ENCODE results near the gene CRYZL1.
"Not testable (repeated sequence)": the region's sequence is repeated elsewhere in the genome, so short reads cannot be mapped to it uniquely, and the experiment has no call there.

CRYZL1 gene

GRCh38 chr21:33619726-33620125, 21.8 kb downstream of the CRYZL1 start:
- no peak for DNase-seq

GRCh38 chr21:33618407-33618806, 23.1 kb downstream of the CRYZL1 start:
- DNase-seq = no peak

- DNase-seq = not testable (repeated sequence)
Observed at GRCh38 chr21:33617565-33617964, 24.0 kb downstream of the CRYZL1 start.

DNA sequence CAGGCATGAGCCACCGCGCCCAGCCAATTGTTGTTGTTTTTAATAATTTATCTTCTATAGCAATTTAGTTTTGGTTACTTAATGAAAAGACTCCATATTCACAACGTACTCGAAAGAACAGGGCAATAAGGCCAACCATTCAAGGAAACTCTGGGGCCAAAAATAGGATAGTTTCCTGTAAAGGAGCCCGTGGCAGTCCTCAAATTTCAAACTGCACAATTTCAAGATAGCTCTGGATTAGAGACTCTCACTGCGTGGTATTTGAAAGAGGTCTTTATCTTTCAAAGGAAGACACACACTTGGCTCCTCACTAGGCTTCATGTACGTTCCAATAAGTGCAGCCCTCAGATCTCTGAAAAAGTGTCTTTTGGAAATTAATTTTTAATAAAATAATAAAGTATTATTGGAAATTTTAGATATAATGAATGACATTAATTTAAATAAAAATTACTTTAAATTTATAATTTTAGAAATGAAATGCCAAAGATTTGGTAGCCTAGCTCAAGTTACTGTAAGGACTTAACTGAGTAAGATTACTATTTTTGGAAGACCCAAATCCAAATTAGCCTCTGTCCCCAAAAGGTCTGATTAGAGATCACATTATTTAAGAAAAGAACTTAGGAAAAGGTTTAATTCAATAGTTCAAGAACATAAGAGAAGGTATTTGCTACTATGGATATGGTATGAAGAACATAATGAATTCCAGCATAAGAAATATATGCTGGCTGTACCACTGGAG, 30.4 kb downstream of the CRYZL1 start:
- DNase-seq = no peak

- no peak for DNase-seq
Observed at GRCh38 chr21:33608559-33608958, 33.0 kb downstream of the CRYZL1 start.

DNA sequence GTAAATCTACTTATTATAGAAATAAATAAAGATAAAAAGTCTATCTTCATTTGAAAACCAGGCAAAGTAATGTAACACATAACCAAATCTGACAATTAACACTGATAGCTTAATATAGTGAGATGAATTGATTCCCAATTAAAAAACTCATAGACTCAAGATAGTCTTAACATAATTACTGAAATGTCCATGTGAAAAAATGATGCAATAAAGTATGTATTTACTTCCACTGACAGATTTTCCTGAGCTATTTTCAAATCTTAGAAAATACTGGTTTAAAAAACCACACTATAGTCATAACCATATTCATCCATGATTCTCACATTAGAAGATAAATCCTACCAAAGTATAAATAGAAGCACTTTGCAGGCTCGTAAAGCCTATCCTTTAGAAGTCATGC, 43.5 kb downstream of the CRYZL1 start:
- DNase-seq = no peak

DNA sequence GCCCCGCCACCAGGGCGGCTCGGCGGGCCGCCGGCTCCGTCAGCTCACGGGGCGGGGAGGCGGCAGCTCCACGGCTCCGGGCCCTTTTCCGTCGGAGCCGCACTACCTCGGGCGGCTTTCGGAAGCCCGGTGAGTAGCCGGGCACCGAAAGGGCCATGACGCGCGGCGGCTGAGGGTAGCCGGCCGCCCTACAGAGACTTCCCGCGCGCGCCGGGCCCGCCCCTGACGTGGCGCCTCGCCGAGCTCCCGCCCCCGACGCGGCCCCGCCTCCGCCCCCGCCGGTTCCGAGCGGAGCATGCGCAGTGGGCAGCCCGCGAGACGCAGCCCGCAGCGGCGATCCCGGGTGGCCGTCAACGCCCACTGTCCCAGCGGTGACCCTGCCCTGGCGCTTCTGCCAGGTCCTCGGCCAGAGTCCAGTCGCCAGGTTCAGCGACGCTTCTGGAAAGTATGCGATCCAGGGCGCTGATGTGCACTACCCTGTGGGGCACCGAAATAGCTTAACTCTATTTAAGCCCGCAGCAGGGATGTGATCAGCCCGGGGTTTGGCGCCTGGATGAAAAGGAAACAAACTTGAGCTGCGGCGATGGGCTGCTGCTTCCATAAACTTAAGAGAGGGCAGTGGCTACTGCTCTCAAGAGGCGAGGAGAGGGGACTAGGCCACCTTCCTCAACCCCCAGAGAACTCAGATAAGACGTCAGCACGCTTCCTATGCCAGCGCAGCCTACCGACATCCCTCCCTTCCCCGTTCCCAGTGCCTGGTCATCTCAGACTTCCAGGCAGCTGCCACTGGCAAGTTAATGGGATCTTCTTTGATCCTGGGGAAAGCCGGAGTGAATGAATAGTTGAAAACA, 52.8 kb downstream of the CRYZL1 start, which contains the start of gene DONSON:
DONSON (minus strand) TSS at position 200 of the 851 bp plus-strand sequence; CDS start at position 157, 43 bp downstream.
- DNase-seq = peak; percentile 42

- DNase-seq = no peak
Observed at GRCh38 chr21:33587792-33588484, 53.6 kb downstream of the CRYZL1 start.

- DNase-seq = no peak
Observed at GRCh38 chr21:33586927-33587326, 54.6 kb downstream of the CRYZL1 start.

- no peak for DNase-seq
Observed at GRCh38 chr21:33584455-33584854, 57.1 kb downstream of the CRYZL1 start.

DNA sequence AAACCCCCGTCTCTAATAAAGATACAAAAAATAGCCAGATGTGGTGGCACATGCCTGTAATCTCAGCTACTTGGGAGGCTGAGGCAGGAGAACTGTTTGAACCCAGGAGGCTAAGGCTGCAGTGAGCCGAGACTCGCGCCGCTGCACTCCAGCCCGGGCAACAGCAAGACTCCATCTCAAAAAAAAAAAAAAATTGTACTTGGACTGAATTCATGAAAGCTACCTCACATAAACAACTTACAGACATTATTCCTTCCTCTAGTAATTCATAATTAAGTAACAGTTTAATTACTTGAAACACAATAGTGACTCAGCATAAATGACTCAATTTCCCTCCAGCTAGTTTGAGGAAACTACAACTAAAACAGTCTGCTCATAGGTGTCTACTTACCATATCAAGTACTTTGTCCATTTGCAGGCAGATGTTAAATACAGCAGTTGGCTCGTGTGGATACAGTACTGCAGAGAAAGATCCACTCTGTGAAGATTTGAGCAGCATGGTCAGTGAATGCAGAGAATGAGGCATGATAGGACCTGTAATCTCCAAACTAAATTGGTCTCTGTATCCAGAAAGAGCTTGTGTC, 62.5 kb downstream of the CRYZL1 start:
- DNase-seq = peak; percentile 13

DNA sequence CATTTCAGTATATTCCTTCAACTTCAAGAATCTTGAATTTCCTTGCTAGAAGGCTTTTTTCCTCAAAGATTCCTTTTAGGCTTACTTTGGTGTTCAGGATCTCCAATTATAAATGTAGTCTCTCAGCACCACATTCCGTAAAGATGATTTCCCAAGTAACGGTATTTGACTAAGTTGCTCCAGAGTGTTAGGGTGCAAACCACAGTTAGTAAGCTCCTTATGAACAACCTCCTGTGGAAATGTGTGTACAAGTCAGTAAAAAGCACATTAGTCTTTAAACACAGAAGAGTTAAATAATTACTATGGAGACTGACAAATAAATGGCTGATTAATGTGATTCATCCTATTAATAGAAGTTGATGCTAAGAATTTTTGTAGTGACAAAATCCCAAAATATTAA, 63.3 kb downstream of the CRYZL1 start:
- DNase-seq = no peak

GRCh38 chr21:33576741-33577141, 64.8 kb downstream of the CRYZL1 start:
- DNase-seq = not testable (repeated sequence)

GRCh38 chr21:33572350-33572749, 69.2 kb downstream of the CRYZL1 start:
- DNase-seq = no peak

GRCh38 chr21:33569991-33570390, 71.5 kb downstream of the CRYZL1 start:
- DNase-seq = no peak

- no peak for DNase-seq
Observed at GRCh38 chr21:33568448-33568847, 73.1 kb downstream of the CRYZL1 start.

GRCh38 chr21:33567914-33568313, 73.6 kb downstream of the CRYZL1 start:
- no peak for DNase-seq

DNA sequence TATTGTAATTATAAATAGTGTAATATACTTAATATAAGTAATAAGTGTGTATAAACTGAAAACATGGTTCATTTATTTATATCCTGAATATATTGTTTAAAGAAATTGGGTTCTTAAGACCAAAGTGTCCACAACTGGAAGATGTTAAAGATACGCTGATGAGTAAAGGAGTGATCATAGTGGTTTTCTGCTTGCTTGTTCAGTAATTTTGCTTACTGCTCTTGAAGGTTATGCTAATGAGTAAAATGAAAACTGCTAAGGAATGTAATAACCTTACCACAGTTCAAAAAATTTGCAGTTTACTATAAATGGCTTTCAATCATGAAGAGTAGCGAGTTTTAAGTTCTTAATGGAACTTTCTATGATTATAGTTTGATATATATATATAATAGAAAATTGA, 75.0 kb downstream of the CRYZL1 start:
- no peak for DNase-seq

DNA sequence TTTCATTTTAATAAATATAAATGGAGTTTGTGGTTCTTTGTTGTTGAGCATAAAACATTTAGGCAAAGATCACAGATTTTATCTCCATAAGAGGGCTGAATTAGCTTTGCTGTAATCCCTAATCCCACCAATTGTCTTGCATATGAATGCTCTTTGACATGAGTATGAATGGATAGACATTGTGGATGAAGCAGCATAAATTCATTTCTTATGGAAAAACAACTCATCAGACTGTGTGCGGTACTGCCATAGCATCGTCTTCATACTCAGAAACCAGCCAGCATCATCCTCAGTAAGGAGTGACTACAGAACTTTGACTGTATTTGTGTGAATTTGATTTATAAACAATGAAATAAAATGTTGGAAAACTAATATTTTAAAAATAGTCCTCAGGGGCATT, 79.2 kb downstream of the CRYZL1 start:
- DNase-seq = no peak

DNA sequence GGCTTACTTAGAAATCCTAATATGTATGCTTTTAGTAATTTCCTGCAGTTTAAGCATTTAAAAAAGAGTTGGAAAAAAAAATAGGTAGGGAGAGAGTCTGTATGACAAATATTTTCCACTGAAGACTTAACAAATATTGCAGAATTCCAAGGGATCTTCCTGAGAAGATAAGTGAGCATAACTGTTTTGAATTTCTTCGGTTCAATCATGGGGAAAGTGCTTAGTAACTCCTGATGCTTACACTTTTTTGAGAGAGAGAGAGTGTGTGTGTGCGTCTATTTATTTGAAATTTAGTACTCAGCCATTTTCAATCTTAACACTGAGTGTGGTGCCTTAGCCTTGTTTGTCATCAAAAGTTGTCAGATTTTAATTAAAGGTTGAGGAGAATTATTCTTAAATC, 80.2 kb downstream of the CRYZL1 start:
- DNase-seq = no peak

GRCh38 chr21:33560965-33561364, 80.6 kb downstream of the CRYZL1 start:
- DNase-seq = no peak

DNA sequence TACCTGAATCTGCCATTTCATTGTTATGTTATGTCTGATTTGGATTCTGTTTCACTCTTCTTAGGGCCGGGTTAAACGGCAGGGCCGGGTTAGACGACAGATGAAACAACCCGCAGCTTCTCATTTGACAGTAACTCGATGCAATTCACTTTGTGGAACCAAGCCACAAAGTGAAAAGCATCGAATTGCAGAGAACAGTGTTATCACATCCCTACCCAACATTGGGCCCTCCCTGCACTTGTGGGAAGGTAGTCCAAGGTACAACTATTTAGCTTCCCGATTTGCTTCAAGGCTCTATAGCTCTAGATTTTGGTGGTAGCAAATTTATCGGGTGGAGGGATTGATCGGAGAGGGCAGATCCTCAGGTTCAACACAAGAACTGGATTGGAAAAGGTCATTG, 81.7 kb downstream of the CRYZL1 start:
- DNase-seq = no peak

DNA sequence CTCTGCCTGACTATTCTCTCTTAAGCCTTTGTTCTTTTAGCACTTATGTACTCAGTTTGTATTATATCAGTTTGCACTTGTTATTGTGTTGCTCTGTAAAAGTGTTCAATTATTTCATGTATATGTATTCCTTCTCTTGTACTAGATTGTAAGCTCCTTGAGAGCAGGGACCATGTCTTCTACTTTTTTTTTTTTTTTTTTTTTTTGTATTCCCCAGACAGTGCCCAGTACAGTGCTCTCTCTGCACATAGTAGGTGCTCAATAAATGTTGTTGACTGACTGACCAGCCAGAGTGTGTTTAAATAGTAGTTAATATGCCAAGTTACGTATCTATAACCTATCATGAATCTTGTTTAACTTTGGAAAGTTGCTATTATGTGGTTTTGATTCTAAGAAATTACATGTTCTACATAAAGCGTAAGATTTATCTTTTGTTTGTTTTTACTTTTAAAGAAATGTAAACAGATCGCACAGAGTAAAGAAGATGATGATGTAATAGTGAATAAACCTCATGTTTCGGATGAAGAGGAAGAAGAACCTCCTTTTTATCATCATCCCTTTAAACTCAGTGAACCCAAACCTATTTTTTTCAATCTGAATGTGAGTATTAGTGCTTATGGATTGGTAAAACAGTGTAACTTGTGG, 82.6 kb downstream of the CRYZL1 start:
- DNase-seq = no peak

Data from DMS 273 treated with DMSO at 0.1 percent for 48 hours (cell line).